ENCODE results near the gene PRKCQ. TPM values are rescaled to one million over a fixed set of nuclear protein-coding genes. Genes with fewer than 3 reads are reported as not detected.

PRKCQ gene
- total RNA-seq, 1 donor: under 0.01 TPM

GRCh38 chr10:6423004-6423403, 157.1 kb downstream of the PRKCQ start:
- no peak overlapping the region for H3K4me3 ChIP-seq (ENCODE audit: low read depth, low read length)
- DNase-seq (ENCODE audit: low read depth): no peak
- no peak for TF ChIP-seq CTCF (IDR thresholded peaks at IDR 0.05; ENCODE audit: insufficient read depth, low read depth, low read length)

GRCh38 chr10:6418613-6419216, 161.4 kb downstream of the PRKCQ start:
- TF ChIP-seq CTCF (IDR thresholded peaks at IDR 0.05; ENCODE audit: insufficient read depth, low read depth, low read length): no peak
- no peak for DNase-seq (ENCODE audit: low read depth)
- H3K4me3 ChIP-seq (ENCODE audit: low read depth, low read length): no peak overlapping the region

- no peak overlapping the region for H3K4me3 ChIP-seq (ENCODE audit: low read depth, low read length)
- no peak for TF ChIP-seq CTCF (IDR thresholded peaks at IDR 0.05; ENCODE audit: insufficient read depth, low read depth, low read length)
- DNase-seq (ENCODE audit: low read depth): no peak
These were observed 161.9 kb downstream of the PRKCQ start for GRCh38 chr10:6418167-6418566.

GRCh38 chr10:6416892-6417512, 163.1 kb downstream of the PRKCQ start:
- peak; percentile 66 for DNase-seq (ENCODE audit: low read depth)

GRCh38 chr10:6411436-6411835, 168.6 kb downstream of the PRKCQ start:
- H3K4me3 ChIP-seq (ENCODE audit: low read depth, low read length): no peak overlapping the region
- DNase-seq (ENCODE audit: low read depth): no peak
- TF ChIP-seq CTCF (IDR thresholded peaks at IDR 0.05; ENCODE audit: insufficient read depth, low read depth, low read length): no peak

More at GRCh38 chr10:6416892-6417512, 163.1 kb downstream of the PRKCQ start:
- TF ChIP-seq CTCF (IDR thresholded peaks at IDR 0.05; ENCODE audit: insufficient read depth, low read depth, low read length): peak; percentile 69
- no peak overlapping the region for H3K4me3 ChIP-seq (ENCODE audit: low read depth, low read length)

- no peak for TF ChIP-seq CTCF (IDR thresholded peaks at IDR 0.05; ENCODE audit: insufficient read depth, low read depth, low read length)
These were observed 169.2 kb downstream of the PRKCQ start for GRCh38 chr10:6410830-6411229.

More at GRCh38 chr10:6410830-6411229, 169.2 kb downstream of the PRKCQ start:
- no peak overlapping the region for H3K4me3 ChIP-seq (ENCODE audit: low read depth, low read length)
- no peak for DNase-seq (ENCODE audit: low read depth)
